WTC11 (cell line): ENCODE results near the gene P2RX6. TPM values are rescaled to one million over a fixed set of nuclear protein-coding genes. Genes with fewer than 3 reads are reported as not detected.

Experiments used
- ATAC-seq: fragments of 200-7000 bp; cut with Tn5 transposase; 2 replicates; pipeline ENCODE4 v1.10.0; 2021; ENCODE audit warnings: mild to moderate bottlenecking, moderate library complexity
- CTCF ChIA-PET: fragments of 300-600 bp; sonication (Branson Sonifier 250); formaldehyde crosslinking; loops from one replicate; lab custom pipeline; 2021; ENCODE audit warnings: antibody characterized with exemption; lab: Charles Lee
- POLR2A ChIA-PET: fragments of 350-600 bp; sonication (Branson Sonifier 250); formaldehyde crosslinking; loops from one replicate; lab custom pipeline; 2021; ENCODE audit warnings: antibody characterized with exemption; lab: Charles Lee
- DNase-seq: peaks from one replicate; pipeline ENCODE4 v3.0.0; 2021; ENCODE audit warnings: low spot score
- H3K27ac Mint-ChIP-seq: 2 replicates; pipeline ENCODE4 v1.8.0; 2021; ENCODE audit warnings: mixed read lengths
- H3K27me3 Mint-ChIP-seq: 2 replicates; pipeline ENCODE4 v1.8.0; 2021; ENCODE audit warnings: low read depth, mild to moderate bottlenecking, moderate library complexity, mixed read lengths
- H3K36me3 Mint-ChIP-seq: 2 replicates; pipeline ENCODE4 v1.8.0; 2021; ENCODE audit warnings: mixed read lengths
- H3K4me1 Mint-ChIP-seq: 2 replicates; pipeline ENCODE4 v1.8.0; 2022; ENCODE audit warnings: mixed read lengths
- H3K4me3 Mint-ChIP-seq: 2 replicates; pipeline ENCODE4 v1.8.0; 2021; ENCODE audit warnings: mild to moderate bottlenecking, moderate library complexity, mixed read lengths
- H3K9me3 Mint-ChIP-seq: 2 replicates; pipeline ENCODE4 v1.8.0; 2021; ENCODE audit warnings: mixed read lengths
- CDX4 ChIP-seq: fragments of 250-450 bp; sonication (Bioruptor Pico); IDR thresholded peaks from 2 replicates; pipeline ENCODE4 v1.9.0; 2021; ENCODE audit warnings: moderate library complexity, mild to moderate bottlenecking, inconsistent platforms, borderline replicate concordance
- SP1 ChIP-seq: sonication (generic); formaldehyde crosslinking; conservative IDR thresholded peaks from 2 replicates; pipeline ENCODE4 v1.8.1; 2022; ENCODE audit warnings: missing genetic modification reagents
- USF1 ChIP-seq: sonication (generic); formaldehyde crosslinking; IDR thresholded peaks from 2 replicates; pipeline ENCODE4 v1.8.0; 2022; ENCODE audit warnings: mild to moderate bottlenecking, missing genetic modification reagents
- ZNF121 ChIP-seq: sonication (generic); formaldehyde crosslinking; IDR thresholded peaks from 2 replicates; pipeline ENCODE4 v1.8.0; 2023; ENCODE audit warnings: missing genetic modification reagents
- ZNF219 ChIP-seq: sonication (generic); formaldehyde crosslinking; IDR thresholded peaks from 2 replicates; pipeline ENCODE4 v1.8.0; 2023; ENCODE audit warnings: missing genetic modification reagents, mild to moderate bottlenecking, borderline replicate concordance
- ZNF232 ChIP-seq: sonication (generic); formaldehyde crosslinking; IDR thresholded peaks from 2 replicates; pipeline ENCODE4 v1.8.0; 2022; ENCODE audit warnings: mild to moderate bottlenecking, missing genetic modification reagents
- total RNA-seq: library from RNA; stranded (reverse); gene quantifications from 3 replicates; pipeline ENCODE4 v1.2.3, GENCODE V29; 2021
- TF ChIP-seq, protein P1 (sequence below): sonication (generic); formaldehyde crosslinking; IDR thresholded peaks from 2 replicates; pipeline ENCODE4 v1.8.0; 2022; ENCODE audit warnings: missing genetic modification reagents
- TF ChIP-seq, protein P2 (sequence below): sonication (generic); formaldehyde crosslinking; conservative IDR thresholded peaks from 2 replicates; pipeline ENCODE4 v1.8.1; 2023; ENCODE audit warnings: mild to moderate bottlenecking, low read depth, missing genetic modification reagents, moderate library complexity
- TF ChIP-seq, protein P3 (sequence below): sonication (generic); formaldehyde crosslinking; IDR thresholded peaks from 2 replicates; pipeline ENCODE4 v1.8.1; 2022; ENCODE audit warnings: mild to moderate bottlenecking, missing genetic modification reagents, moderate library complexity, borderline replicate concordance
- TF ChIP-seq, protein P4 (sequence below): sonication (generic); formaldehyde crosslinking; IDR thresholded peaks from 2 replicates; pipeline ENCODE4 v1.8.1; 2023; ENCODE audit warnings: mild to moderate bottlenecking, missing genetic modification reagents, borderline replicate concordance

The P2RX6 gene
- total RNA-seq, 1 experiment from 2014 or later, result 0.13 TPM

DNA sequence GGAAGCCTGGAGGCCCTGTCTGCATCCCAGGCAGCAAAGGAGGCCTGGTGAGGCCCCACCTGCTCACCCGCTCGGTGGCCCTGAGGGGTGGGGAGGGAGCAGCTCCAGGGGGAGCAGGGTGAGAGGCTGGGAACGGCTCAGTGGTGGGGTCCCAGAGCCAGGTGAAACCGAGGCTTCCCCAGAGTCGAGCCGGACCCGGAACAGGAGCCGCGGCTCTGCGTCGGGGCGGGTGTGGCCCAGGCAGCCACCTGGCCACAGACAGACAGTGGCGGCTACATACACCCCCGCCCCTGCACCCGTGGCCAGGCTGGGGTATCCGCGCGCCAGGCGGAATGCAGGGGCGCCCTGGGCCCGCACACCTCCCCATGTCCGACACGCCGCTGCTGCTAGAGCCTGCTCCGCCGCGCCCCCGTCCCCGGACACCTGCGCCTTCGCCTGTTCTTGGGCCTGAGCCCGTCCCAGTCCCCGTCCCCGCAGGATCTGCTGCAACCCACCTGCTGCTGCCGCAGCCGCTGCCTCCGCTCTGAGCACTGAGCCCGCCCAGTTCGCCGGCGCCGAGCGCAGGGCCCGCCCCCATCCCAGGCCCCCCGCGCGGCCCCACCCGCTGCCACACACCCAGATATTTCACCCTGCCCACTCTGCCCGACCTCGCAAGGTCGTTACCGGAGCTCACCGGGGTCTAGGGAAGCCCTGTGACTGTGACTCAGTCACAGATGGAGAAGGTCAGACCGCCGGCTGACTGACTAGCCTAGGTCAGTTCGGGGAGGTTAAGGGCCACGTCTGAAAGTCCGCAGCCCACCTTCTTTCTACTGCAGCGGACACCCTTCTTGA lies 17.3 kb downstream of the P2RX6 start, which contains the start of gene SLC7A4 (continued):
- TF ChIP-seq ZNF232 (CRISPR knock-in tag), result no peak
- TF ChIP-seq, protein P1, sequence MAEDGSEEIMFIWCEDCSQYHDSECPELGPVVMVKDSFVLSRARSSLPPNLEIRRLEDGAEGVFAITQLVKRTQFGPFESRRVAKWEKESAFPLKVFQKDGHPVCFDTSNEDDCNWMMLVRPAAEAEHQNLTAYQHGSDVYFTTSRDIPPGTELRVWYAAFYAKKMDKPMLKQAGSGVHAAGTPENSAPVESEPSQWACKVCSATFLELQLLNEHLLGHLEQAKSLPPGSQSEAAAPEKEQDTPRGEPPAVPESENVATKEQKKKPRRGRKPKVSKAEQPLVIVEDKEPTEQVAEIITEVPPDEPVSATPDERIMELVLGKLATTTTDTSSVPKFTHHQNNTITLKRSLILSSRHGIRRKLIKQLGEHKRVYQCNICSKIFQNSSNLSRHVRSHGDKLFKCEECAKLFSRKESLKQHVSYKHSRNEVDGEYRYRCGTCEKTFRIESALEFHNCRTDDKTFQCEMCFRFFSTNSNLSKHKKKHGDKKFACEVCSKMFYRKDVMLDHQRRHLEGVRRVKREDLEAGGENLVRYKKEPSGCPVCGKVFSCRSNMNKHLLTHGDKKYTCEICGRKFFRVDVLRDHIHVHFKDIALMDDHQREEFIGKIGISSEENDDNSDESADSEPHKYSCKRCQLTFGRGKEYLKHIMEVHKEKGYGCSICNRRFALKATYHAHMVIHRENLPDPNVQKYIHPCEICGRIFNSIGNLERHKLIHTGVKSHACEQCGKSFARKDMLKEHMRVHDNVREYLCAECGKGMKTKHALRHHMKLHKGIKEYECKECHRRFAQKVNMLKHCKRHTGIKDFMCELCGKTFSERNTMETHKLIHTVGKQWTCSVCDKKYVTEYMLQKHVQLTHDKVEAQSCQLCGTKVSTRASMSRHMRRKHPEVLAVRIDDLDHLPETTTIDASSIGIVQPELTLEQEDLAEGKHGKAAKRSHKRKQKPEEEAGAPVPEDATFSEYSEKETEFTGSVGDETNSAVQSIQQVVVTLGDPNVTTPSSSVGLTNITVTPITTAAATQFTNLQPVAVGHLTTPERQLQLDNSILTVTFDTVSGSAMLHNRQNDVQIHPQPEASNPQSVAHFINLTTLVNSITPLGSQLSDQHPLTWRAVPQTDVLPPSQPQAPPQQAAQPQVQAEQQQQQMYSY (CRISPR knock-in tag), result no peak
- peak; percentile 49 for TF ChIP-seq SP1 (CRISPR knock-in tag)
- TF ChIP-seq, protein P2, sequence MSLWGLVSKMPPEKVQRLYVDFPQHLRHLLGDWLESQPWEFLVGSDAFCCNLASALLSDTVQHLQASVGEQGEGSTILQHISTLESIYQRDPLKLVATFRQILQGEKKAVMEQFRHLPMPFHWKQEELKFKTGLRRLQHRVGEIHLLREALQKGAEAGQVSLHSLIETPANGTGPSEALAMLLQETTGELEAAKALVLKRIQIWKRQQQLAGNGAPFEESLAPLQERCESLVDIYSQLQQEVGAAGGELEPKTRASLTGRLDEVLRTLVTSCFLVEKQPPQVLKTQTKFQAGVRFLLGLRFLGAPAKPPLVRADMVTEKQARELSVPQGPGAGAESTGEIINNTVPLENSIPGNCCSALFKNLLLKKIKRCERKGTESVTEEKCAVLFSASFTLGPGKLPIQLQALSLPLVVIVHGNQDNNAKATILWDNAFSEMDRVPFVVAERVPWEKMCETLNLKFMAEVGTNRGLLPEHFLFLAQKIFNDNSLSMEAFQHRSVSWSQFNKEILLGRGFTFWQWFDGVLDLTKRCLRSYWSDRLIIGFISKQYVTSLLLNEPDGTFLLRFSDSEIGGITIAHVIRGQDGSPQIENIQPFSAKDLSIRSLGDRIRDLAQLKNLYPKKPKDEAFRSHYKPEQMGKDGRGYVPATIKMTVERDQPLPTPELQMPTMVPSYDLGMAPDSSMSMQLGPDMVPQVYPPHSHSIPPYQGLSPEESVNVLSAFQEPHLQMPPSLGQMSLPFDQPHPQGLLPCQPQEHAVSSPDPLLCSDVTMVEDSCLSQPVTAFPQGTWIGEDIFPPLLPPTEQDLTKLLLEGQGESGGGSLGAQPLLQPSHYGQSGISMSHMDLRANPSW, result no peak
- TF ChIP-seq CDX4 (CRISPR knock-in tag), result no peak
- TF ChIP-seq, protein P3, sequence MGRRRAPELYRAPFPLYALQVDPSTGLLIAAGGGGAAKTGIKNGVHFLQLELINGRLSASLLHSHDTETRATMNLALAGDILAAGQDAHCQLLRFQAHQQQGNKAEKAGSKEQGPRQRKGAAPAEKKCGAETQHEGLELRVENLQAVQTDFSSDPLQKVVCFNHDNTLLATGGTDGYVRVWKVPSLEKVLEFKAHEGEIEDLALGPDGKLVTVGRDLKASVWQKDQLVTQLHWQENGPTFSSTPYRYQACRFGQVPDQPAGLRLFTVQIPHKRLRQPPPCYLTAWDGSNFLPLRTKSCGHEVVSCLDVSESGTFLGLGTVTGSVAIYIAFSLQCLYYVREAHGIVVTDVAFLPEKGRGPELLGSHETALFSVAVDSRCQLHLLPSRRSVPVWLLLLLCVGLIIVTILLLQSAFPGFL, result no peak
- TF ChIP-seq, protein P4, sequence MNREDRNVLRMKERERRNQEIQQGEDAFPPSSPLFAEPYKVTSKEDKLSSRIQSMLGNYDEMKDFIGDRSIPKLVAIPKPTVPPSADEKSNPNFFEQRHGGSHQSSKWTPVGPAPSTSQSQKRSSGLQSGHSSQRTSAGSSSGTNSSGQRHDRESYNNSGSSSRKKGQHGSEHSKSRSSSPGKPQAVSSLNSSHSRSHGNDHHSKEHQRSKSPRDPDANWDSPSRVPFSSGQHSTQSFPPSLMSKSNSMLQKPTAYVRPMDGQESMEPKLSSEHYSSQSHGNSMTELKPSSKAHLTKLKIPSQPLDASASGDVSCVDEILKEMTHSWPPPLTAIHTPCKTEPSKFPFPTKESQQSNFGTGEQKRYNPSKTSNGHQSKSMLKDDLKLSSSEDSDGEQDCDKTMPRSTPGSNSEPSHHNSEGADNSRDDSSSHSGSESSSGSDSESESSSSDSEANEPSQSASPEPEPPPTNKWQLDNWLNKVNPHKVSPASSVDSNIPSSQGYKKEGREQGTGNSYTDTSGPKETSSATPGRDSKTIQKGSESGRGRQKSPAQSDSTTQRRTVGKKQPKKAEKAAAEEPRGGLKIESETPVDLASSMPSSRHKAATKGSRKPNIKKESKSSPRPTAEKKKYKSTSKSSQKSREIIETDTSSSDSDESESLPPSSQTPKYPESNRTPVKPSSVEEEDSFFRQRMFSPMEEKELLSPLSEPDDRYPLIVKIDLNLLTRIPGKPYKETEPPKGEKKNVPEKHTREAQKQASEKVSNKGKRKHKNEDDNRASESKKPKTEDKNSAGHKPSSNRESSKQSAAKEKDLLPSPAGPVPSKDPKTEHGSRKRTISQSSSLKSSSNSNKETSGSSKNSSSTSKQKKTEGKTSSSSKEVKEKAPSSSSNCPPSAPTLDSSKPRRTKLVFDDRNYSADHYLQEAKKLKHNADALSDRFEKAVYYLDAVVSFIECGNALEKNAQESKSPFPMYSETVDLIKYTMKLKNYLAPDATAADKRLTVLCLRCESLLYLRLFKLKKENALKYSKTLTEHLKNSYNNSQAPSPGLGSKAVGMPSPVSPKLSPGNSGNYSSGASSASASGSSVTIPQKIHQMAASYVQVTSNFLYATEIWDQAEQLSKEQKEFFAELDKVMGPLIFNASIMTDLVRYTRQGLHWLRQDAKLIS (CRISPR knock-in tag), result no peak
- no peak for TF ChIP-seq USF1 (CRISPR knock-in tag)

DNA sequence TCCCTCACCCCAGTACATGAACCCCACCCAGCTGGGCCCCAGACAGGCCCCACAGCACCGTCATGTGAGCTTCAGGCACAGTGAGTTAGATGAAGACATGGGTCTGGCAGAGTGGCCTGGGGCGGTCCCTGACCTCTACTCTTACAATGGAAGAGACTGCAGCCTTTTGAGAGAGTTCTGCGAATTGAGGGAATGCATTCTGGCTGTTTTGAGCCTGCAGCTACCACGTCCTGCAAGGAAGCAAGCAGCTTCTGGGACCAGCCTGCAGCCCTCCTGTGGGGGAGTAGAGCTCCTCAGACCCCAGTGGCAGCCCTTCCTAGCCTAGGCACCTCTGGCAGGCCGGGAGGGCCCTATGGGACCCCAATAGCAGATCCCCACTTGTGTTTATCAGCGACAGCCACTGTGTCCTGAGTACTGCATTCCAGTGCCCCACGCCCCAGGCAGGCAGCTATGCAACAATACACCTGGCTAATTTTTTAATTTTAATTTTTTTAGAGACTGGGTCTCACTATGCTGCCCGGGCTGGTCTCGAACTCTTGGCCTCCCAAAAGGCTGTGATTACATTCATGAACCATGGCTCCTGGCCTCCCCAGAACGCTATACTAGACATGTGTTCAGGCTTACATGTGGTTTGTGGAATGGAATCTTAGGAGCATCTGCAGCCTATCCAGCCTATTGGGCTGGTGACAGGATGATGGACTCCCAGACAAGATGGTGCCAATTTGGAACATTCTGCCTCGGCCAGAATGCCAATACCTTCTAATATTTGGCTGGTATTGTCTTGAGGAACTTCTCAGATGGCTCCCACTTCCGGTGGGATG lies 18.1 kb downstream of the P2RX6 start:
- peak overlapping the region; percentile 68 for H3K4me3 Mint-ChIP-seq
- DNase-seq (no peak), ATAC-seq (peak; percentile 16; the same call in 1 of the 2 replicates)
- no peak for TF ChIP-seq ZNF219 (CRISPR knock-in tag)
- TF ChIP-seq ZNF121 (CRISPR knock-in tag), result 0 out of 2 replicates have a peak, but pooled peaks have one; percentile 24
- no peaks in the 10 kb centered on the region for H3K9me3 Mint-ChIP-seq
- ChIA-PET CTCF (interaction anchor here (0.6 to 2.1 kb wide), 4 partner anchors 12 to 142 kb away, joined by 3 to 16 read pairs (median 4); no protein-coding TSS in a partner anchor), POLR2A (interaction anchor here (0.9 kb wide), 1 partner anchor 32 kb away, joined by 5 read pairs; no protein-coding TSS in a partner anchor)
- no peak overlapping the region for H3K27ac Mint-ChIP-seq
- peaks cover 33% of the 10 kb centered on the region for H3K27me3 Mint-ChIP-seq
- peaks cover 6% of the 10 kb centered on the region for H3K4me1 Mint-ChIP-seq
- no peaks in the 10 kb centered on the region for H3K36me3 Mint-ChIP-seq
